OCI-LY1 (cell line): ENCODE measurements around the gene RBM20.

Experiments used
- CTCF ChIP-seq: fragments of 200-600 bp; sonication (generic), shearing (Covaris generic); IDR thresholded peaks from 2 replicates; pipeline ENCODE4 v1.5.1; 2017; ENCODE audit warnings: mild to moderate bottlenecking, antibody characterized with exemption, low read length, moderate library complexity, mixed read lengths
- EZH2 ChIP-seq: fragments of 200-600 bp; sonication (generic), shearing (Covaris generic); IDR thresholded peaks from 2 replicates; pipeline ENCODE4 v1.8.0; 2017; ENCODE audit warnings: borderline replicate concordance, mixed run types, mild to moderate bottlenecking, antibody characterized with exemption, low read length, moderate library complexity, mixed read lengths

GRCh38 chr10:110867807-110868465, 223.8 kb downstream of the RBM20 start:
- TF ChIP-seq CTCF (no peak), EZH2 (no peak)
